KMS-11 (cell line): ENCODE measurements around the gene ASIC4.

Source experiments
- H2AFZ ChIP-seq: fragments of 200-600 bp; sonication (generic); 2 replicates; pipeline ENCODE4 v1.6.1; 2016; ENCODE audit warnings: antibody characterized with exemption, mixed run types, low read depth
- H3K27ac ChIP-seq: fragments of 200-600 bp; sonication (generic); 2 replicates; pipeline ENCODE4 v1.6.1; 2016; ENCODE audit warnings: mild to moderate bottlenecking, mixed run types
- H3K27me3 ChIP-seq: fragments of 200-600 bp; sonication (generic); 2 replicates; pipeline ENCODE4 v1.6.1; 2017; ENCODE audit warnings: mild to moderate bottlenecking, low read depth, mixed run types, moderate library complexity; ENCODE audit not compliant: insufficient read depth
- H3K36me3 ChIP-seq: fragments of 200-600 bp; sonication (generic); 2 replicates; pipeline ENCODE4 v1.6.1; 2017; ENCODE audit warnings: mild to moderate bottlenecking, mixed run types; ENCODE audit not compliant: insufficient read depth
- H3K4me1 ChIP-seq: fragments of 200-600 bp; sonication (generic); 2 replicates; pipeline ENCODE4 v1.6.1; 2016; ENCODE audit warnings: mild to moderate bottlenecking, low read depth, mixed run types; ENCODE audit not compliant: poor library complexity, severe bottlenecking
- H3K4me2 ChIP-seq: fragments of 200-600 bp; sonication (generic); 2 replicates; pipeline ENCODE4 v1.7.0; 2016; ENCODE audit warnings: mild to moderate bottlenecking, mixed run types
- H3K4me3 ChIP-seq: fragments of 200-600 bp; sonication (generic); IDR thresholded peaks from 2 replicates; pipeline ENCODE4 v1.6.1; 2017; ENCODE audit warnings: low read depth, low read length, mixed read lengths; ENCODE audit not compliant: insufficient read depth
- H3K79me2 ChIP-seq: fragments of 200-600 bp; sonication (generic); 2 replicates; pipeline ENCODE4 v1.6.1; 2016; ENCODE audit warnings: low read depth, mixed run types; ENCODE audit not compliant: insufficient read depth
- H3K9ac ChIP-seq: fragments of 200-600 bp; sonication (generic); 2 replicates; pipeline ENCODE4 v1.6.1; 2016; ENCODE audit warnings: mild to moderate bottlenecking, mixed run types
- H4K20me1 ChIP-seq: fragments of 200-600 bp; sonication (generic); 2 replicates; pipeline ENCODE4 v1.6.1; 2016; ENCODE audit warnings: mild to moderate bottlenecking, mixed run types; ENCODE audit not compliant: insufficient read depth
- TF ChIP-seq, protein P1 (sequence below): fragments of 200-600 bp; sonication (generic); conservative IDR thresholded peaks from 2 replicates; pipeline ENCODE4 v1.6.1; 2017; ENCODE audit warnings: low read depth, mild to moderate bottlenecking, antibody characterized with exemption, low read length, moderate library complexity, mixed read lengths

Gene ASIC4

GRCh38 chr2:219467736-219468075, 46.6 kb upstream of the ASIC4 start:
- no peak overlapping the region for H3K9ac ChIP-seq
- no peaks in the 10 kb centered on the region for H3K4me1 ChIP-seq
- no peak overlapping the region for H2AFZ ChIP-seq
- H3K79me2 ChIP-seq, result no peaks in the 10 kb centered on the region
- no peak overlapping the region for H3K4me3 ChIP-seq
- peaks cover 17% of the 10 kb centered on the region for H3K27me3 ChIP-seq
- H3K4me2 ChIP-seq, result no peak overlapping the region
- H4K20me1 ChIP-seq, result no peaks in the 10 kb centered on the region
- TF ChIP-seq, protein P1, sequence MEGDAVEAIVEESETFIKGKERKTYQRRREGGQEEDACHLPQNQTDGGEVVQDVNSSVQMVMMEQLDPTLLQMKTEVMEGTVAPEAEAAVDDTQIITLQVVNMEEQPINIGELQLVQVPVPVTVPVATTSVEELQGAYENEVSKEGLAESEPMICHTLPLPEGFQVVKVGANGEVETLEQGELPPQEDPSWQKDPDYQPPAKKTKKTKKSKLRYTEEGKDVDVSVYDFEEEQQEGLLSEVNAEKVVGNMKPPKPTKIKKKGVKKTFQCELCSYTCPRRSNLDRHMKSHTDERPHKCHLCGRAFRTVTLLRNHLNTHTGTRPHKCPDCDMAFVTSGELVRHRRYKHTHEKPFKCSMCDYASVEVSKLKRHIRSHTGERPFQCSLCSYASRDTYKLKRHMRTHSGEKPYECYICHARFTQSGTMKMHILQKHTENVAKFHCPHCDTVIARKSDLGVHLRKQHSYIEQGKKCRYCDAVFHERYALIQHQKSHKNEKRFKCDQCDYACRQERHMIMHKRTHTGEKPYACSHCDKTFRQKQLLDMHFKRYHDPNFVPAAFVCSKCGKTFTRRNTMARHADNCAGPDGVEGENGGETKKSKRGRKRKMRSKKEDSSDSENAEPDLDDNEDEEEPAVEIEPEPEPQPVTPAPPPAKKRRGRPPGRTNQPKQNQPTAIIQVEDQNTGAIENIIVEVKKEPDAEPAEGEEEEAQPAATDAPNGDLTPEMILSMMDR, result no peak
- H3K36me3 ChIP-seq, result no peaks in the 10 kb centered on the region
- H3K27ac ChIP-seq, result no peak overlapping the region

DNA sequence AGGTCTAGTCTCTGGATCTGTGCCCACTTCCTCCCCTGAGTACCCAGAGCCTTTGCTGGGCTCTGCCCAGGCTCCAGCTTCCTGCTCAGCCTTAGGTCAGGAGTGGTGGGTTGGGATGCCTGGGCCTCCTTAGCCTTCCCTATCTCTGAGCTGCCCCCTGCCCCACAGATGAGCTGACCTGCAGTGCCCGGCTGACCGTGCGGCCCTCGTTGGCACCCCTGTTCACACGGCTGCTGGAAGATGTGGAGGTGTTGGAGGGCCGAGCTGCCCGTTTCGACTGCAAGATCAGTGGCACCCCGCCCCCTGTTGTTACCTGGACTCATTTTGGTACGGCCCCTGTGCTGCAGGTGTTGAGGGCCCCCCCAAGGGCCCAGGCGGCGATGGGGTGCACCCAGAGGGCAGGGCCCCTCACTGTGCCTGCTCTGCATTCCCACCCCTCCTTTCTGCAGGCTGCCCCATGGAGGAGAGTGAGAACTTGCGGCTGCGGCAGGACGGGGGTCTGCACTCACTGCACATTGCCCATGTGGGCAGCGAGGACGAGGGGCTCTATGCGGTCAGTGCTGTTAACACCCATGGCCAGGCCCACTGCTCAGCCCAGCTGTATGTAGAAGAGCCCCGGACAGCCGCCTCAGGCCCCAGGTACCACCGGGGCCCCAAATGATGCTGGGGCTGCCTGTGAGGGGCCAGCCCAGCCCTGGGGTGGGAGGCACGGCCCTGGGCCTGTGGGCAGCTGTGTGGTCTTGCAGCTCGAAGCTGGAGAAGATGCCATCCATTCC, 45.7 kb upstream of the ASIC4 start:
- Histone ChIP-seq H3K9ac (no peak overlapping the region), H3K27me3 (peaks cover 17% of the 10 kb centered on the region), H3K4me2 (no peak overlapping the region), H3K4me1 (no peaks in the 10 kb centered on the region), H3K4me3 (no peak overlapping the region), H3K36me3 (no peaks in the 10 kb centered on the region), H3K27ac (no peak overlapping the region), H2AFZ (no peak overlapping the region), H3K79me2 (no peaks in the 10 kb centered on the region), H4K20me1 (no peaks in the 10 kb centered on the region)
- TF ChIP-seq, protein P1, result no peak

DNA sequence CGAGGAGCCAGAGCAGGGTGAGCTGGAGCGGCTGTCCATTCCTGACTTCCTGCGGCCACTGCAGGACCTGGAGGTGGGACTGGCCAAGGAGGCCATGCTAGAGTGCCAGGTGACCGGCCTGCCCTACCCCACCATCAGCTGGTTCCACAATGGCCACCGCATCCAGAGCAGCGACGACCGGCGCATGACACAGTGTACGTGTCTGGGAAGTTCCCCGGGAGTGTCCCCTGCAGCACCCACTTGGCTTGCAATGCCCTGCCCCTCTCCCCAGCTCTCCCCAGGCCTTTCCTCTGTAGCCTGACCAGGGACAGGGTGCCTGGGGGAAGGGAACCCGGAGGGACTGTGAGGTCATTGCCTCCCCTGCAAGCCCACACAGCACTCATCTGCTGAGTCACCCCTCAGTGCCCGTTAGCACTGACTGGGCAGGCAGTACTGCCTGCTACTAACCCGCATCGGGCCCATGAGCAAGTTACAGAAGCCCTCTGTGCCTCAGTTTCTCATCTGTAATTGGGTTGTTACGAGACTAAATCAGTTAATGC, 45.0 kb upstream of the ASIC4 start:
- no peaks in the 10 kb centered on the region for H3K4me1 ChIP-seq
- H3K4me2 ChIP-seq, result no peak overlapping the region
- peaks cover 22% of the 10 kb centered on the region for H3K27me3 ChIP-seq
- TF ChIP-seq, protein P1, result no peak
- no peaks in the 10 kb centered on the region for H3K79me2 ChIP-seq
- H2AFZ ChIP-seq, result no peak overlapping the region
- no peaks in the 10 kb centered on the region for H4K20me1 ChIP-seq
- H3K27ac ChIP-seq, result no peak overlapping the region
- H3K9ac ChIP-seq, result no peak overlapping the region
- H3K4me3 ChIP-seq, result no peak overlapping the region
- H3K36me3 ChIP-seq, result no peaks in the 10 kb centered on the region

- Histone ChIP-seq H3K4me2 (no peak overlapping the region), H4K20me1 (no peaks in the 10 kb centered on the region), H3K4me1 (no peaks in the 10 kb centered on the region), H3K36me3 (no peaks in the 10 kb centered on the region), H3K4me3 (no peak overlapping the region), H3K27me3 (peaks cover 32% of the 10 kb centered on the region), H3K79me2 (no peaks in the 10 kb centered on the region), H3K27ac (no peak overlapping the region), H3K9ac (no peak overlapping the region), H2AFZ (no peak overlapping the region)
- TF ChIP-seq, protein P1, result no peak
Measured at GRCh38 chr2:219470429-219470828, 43.9 kb upstream of the ASIC4 start.
